Loucy (cell line): ENCODE measurements around the gene TNFSF13.

Experiments used
- CTCF ChIP-seq: fragments of 200-600 bp; sonication (generic); conservative IDR thresholded peaks from 2 replicates; pipeline ENCODE4 v1.5.1; 2014; ENCODE audit warnings: mild to moderate bottlenecking, antibody characterized with exemption, low read length
- EZH2phosphoT487 ChIP-seq: fragments of 200-600 bp; IDR thresholded peaks from 2 replicates; pipeline ENCODE4 v1.6.1; 2018; ENCODE audit warnings: antibody characterized with exemption, mild to moderate bottlenecking, moderate library complexity, borderline replicate concordance

- TF ChIP-seq CTCF: no peak
- TF ChIP-seq EZH2phosphoT487: no peak
Observed at GRCh38 chr17:7591596-7591995, 33.0 kb downstream of the TNFSF13 start.
